Activated T-helper 1 cell treated with anti-CD3 and anti-CD28 coated beads, Interleukin-12 subunit alpha, Interleukin-12 subunit beta, Interleukin-2, Interleukin-4 antibody, amounts not matched to agents 30 ng/mL and 10 ng/mL and 1 ng/mL, durations not matched to agents 14 hours and 24 hours and 36 hours (primary cell): ENCODE measurements around the gene BCR. TPM values are rescaled to one million over a fixed set of nuclear protein-coding genes. Genes with fewer than 3 reads are reported as not detected.

Experiments used
- DNase-seq: peaks from one replicate; pipeline ENCODE4 v3.0.0; 2021; ENCODE audit warnings: low spot score
- H3K27ac Mint-ChIP-seq: one replicate; pipeline ENCODE4 v1.8.0; 2021; ENCODE audit warnings: mild to moderate bottlenecking, mixed read lengths
- H3K27me3 Mint-ChIP-seq: one replicate; pipeline ENCODE4 v1.8.0; 2022; ENCODE audit warnings: mild to moderate bottlenecking, moderate library complexity, mixed read lengths; ENCODE audit not compliant: insufficient read depth
- H3K36me3 Mint-ChIP-seq: one replicate; pipeline ENCODE4 v1.8.0; 2021; ENCODE audit warnings: low read depth, mixed read lengths
- H3K4me1 Mint-ChIP-seq: one replicate; pipeline ENCODE4 v1.8.0; 2021; ENCODE audit warnings: low read depth, mixed read lengths
- H3K4me3 Mint-ChIP-seq: one replicate; pipeline ENCODE4 v1.8.0; 2021; ENCODE audit warnings: mild to moderate bottlenecking, moderate library complexity, mixed read lengths
- H3K9me3 Mint-ChIP-seq: one replicate; pipeline ENCODE4 v1.8.0; 2021; ENCODE audit warnings: mixed read lengths
- intact Hi-C: fragments of 100-400 bp; cut with micrococcal nuclease; formaldehyde crosslinking; loops from one replicate; pipeline ENCODE4 v1.15.1; 2024
- total RNA-seq: library from RNA; stranded (reverse); gene quantifications from 2 replicates; pipeline ENCODE4 v1.2.3, GENCODE V29; 2022

BCR gene
- total RNA-seq, 1 donor from 2014 or later = 56.8 TPM

GRCh38 chr22:23246982-23247766 lies 66.9 kb downstream of the BCR start:
- H3K9me3 Mint-ChIP-seq = no peaks in the 10 kb centered on the region
- H3K27ac Mint-ChIP-seq = no peak overlapping the region

DNA sequence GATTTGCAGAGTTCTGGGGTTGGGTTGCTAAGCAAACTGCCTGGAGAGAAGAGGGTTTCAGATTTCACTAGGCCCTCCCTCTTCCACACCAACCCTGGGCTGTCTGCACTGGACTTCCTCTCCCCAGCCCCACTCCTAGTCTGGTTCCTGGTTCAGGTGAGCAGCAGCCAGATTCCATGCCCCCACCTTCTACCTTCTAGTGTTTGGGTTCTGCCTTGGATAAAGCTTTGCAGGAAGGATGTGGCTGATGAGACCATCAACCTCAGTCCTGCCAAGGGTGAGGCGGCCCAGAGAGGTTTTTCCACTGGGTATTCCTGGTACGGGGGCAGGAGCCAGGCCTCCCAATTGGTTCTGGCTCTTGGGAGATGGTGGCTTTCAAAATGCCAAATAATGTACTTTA lies 68.3 kb downstream of the BCR start:
- DNase-seq = no peak
- Mint-ChIP-seq H3K4me3 (no peak overlapping the region), H3K9me3 (no peaks in the 10 kb centered on the region), H3K4me1 (peaks cover 52% of the 10 kb centered on the region), H3K27me3 (no peaks in the 10 kb centered on the region), H3K36me3 (no peaks in the 10 kb centered on the region), H3K27ac (peak overlapping the region; percentile 34)
- intact Hi-C loops = no loop called here

More at GRCh38 chr22:23246982-23247766, 66.9 kb downstream of the BCR start:
- Mint-ChIP-seq H3K27me3 (no peaks in the 10 kb centered on the region), H3K4me1 (peaks cover 66% of the 10 kb centered on the region), H3K4me3 (no peak overlapping the region), H3K36me3 (no peaks in the 10 kb centered on the region)
- no peak for DNase-seq
- intact Hi-C loops = no loop called here

DNA sequence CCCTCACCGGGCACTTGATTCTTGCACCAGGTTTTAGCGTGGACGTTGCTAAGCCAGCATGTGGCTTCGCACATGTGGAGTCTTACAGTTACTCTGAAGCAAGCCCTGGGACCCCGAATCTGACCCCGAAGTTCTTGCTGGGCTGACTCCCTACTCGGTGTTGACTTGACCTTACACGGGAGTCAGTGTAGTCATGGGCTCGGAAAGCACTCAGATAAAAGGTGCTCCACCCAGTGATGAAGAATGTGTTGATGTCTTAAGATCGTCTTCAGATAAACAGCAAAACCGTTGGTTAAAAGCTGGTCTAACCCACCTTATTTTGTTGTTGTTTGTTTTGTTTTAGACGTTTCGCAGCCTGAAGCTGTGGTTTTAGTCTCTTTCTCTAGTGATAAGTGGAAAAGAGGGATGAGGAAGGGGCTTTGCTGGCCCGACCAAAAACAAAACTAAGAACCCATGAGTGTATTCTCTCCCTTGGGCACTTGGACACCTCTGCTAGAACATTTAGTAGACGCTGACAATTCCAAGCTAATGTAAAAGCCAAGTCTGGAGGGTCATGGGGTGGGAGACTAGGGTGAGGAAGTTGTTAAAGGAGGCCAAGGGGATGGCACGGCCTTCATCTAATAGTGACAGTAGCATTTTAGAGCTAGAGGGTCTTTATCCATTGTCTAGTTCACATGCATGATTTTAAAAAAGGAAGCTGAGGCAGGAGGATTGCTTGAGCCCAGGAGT lies 69.9 kb downstream of the BCR start:
- H3K4me1 Mint-ChIP-seq = peaks cover 40% of the 10 kb centered on the region
- no peaks in the 10 kb centered on the region for H3K27me3 Mint-ChIP-seq
- no peak overlapping the region for H3K4me3 Mint-ChIP-seq
- H3K27ac Mint-ChIP-seq = peak overlapping the region; percentile 57
- DNase-seq = no peak
- H3K9me3 Mint-ChIP-seq = no peaks in the 10 kb centered on the region
- intact Hi-C loops = no loop called here
- peaks cover 8% of the 10 kb centered on the region for H3K36me3 Mint-ChIP-seq

- no peaks in the 10 kb centered on the region for H3K27me3 Mint-ChIP-seq
- peak overlapping the region; percentile 57 for H3K27ac Mint-ChIP-seq
- H3K9me3 Mint-ChIP-seq = no peaks in the 10 kb centered on the region
- no peak overlapping the region for H3K4me3 Mint-ChIP-seq
- no peak for DNase-seq
- H3K4me1 Mint-ChIP-seq = peaks cover 44% of the 10 kb centered on the region
- intact Hi-C loops = no loop called here
- peaks cover 11% of the 10 kb centered on the region for H3K36me3 Mint-ChIP-seq
These were observed 70.6 kb downstream of the BCR start for GRCh38 chr22:23250785-23251363.

DNA sequence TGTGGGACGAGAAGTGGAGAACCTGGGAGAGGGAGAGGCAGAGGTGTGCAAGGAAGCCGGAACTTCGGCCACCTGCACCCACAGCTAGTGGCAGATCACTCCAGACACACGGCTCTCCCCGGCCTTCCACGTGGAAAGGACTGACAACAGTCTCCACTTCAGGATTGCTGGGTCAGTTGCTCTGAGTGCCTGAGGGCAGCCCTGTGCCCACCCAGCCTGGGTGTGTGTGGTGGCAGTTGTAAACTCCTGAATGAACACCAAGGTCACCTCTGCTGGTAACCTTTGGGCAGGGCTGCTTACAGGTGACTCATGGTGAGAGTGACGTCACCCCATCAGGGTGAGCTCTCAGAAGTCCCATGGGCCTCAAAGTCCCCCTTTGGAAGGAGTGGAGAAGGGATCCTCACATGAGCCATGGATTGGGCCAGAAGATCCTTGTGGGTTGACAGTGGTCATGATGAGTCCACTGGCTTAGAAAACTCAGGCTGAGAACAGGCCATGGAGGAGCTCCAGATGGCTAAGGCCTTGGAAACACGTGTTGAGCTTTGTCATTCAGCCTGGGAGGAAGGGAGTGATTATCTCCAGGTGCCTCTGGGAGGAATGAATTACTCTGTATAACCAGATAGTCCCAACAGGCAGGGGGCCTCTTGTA lies 71.3 kb downstream of the BCR start:
- peaks cover 40% of the 10 kb centered on the region for H3K4me1 Mint-ChIP-seq
- H3K36me3 Mint-ChIP-seq = peaks cover 11% of the 10 kb centered on the region
- intact Hi-C loops = no loop called here
- no peak for DNase-seq
- no peaks in the 10 kb centered on the region for H3K9me3 Mint-ChIP-seq
- H3K4me3 Mint-ChIP-seq = no peak overlapping the region
- no peaks in the 10 kb centered on the region for H3K27me3 Mint-ChIP-seq
- peak overlapping the region; percentile 4 for H3K27ac Mint-ChIP-seq

DNA sequence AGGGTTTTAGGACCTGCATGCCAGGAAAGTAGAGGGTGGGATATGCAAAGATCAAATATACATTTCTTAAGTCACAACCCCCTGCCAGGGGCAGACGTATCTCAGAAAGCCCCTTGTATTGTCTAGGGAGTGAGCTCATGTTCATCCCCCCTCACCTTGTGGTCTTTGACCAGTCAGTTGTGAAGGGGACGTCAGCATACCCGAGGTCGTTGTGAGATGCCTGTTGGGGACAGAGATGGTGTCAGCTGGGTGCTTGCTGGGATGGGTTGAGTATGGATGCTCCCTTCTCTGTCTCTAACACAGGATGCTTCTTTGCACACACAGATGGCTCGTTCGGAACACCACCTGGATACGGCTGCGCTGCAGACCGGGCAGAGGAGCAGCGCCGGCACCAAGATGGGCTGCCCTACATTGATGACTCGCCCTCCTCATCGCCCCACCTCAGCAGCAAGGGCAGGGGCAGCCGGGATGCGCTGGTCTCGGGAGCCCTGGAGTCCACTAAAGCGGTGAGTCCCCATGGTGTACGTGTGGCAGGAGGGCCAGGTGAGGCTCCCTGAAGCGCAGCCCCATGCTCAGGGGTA lies 73.3 kb downstream of the BCR start:
- intact Hi-C loops = no loop called here
- Mint-ChIP-seq H3K4me1 (peaks cover 37% of the 10 kb centered on the region), H3K27me3 (no peaks in the 10 kb centered on the region), H3K4me3 (no peak overlapping the region), H3K27ac (peak overlapping the region; percentile 78), H3K36me3 (peaks cover 13% of the 10 kb centered on the region), H3K9me3 (no peaks in the 10 kb centered on the region)
- DNase-seq = no peak

GRCh38 chr22:23255506-23256170 lies 75.3 kb downstream of the BCR start:
- intact Hi-C loops = no loop called here
- H3K27me3 Mint-ChIP-seq = no peaks in the 10 kb centered on the region
- no peaks in the 10 kb centered on the region for H3K9me3 Mint-ChIP-seq
- peaks cover 21% of the 10 kb centered on the region for H3K4me1 Mint-ChIP-seq
- no peak overlapping the region for H3K4me3 Mint-ChIP-seq
- DNase-seq = no peak
- peak overlapping the region; percentile 29 for H3K27ac Mint-ChIP-seq
- peaks cover 13% of the 10 kb centered on the region for H3K36me3 Mint-ChIP-seq

GRCh38 chr22:23256171-23256932 lies 76.0 kb downstream of the BCR start:
- Mint-ChIP-seq H3K27me3 (no peaks in the 10 kb centered on the region), H3K27ac (peak overlapping the region; percentile 65), H3K9me3 (no peaks in the 10 kb centered on the region), H3K4me3 (no peak overlapping the region), H3K4me1 (peaks cover 14% of the 10 kb centered on the region), H3K36me3 (peaks cover 13% of the 10 kb centered on the region)
- no peak for DNase-seq
- intact Hi-C loops = no loop called here

DNA sequence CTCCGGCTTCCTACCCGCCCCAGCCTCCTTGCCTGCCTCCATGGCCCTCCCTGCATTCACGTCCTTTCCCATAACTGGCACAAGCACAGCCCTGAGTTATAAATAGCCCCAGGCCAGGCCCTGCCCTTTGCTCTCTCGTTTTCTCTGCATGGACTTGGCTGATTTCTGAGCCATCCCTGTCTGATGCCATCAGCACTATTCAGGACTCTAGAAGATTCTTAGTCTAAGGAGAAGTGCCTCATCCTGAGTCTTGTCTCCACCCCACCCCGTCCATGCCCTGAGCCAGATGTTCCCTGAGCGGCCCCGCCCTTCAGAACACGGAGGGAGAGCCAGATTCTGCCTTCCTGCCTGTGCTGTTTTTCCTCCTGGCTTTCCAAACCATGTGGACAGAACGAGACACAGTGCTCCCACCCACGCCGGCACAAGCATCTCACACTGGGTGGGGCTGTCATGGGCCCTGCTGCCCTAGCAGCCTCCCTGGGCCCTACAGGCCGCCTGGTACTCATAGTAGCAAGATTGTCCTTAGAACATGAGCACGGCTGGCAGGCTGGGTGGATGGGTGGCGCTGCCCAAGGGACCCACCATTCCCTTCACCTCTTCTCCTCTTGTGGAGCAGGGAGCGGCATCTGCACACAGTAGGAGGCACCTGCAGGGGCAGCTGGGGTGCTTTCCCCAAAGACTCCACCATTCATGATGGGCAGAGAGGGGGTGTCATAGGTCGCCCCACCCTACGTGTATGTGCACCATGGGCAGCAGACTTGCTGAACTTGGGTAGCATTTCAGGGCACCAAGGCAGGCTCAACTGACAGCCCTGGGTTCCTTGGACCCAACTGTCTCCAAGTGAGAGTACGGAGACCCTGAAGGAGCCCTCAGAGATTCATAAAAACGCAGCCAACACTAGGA lies 76.9 kb downstream of the BCR start:
- intact Hi-C loops = no loop called here
- Mint-ChIP-seq H3K9me3 (no peaks in the 10 kb centered on the region), H3K27ac (peak overlapping the region; percentile 65), H3K36me3 (peaks cover 16% of the 10 kb centered on the region), H3K4me1 (peaks cover 9% of the 10 kb centered on the region), H3K4me3 (no peak overlapping the region), H3K27me3 (no peaks in the 10 kb centered on the region)
- no peak for DNase-seq

- no peak overlapping the region for H3K4me3 Mint-ChIP-seq
- no peaks in the 10 kb centered on the region for H3K27me3 Mint-ChIP-seq
- no peak for DNase-seq
- peaks cover 9% of the 10 kb centered on the region for H3K4me1 Mint-ChIP-seq
- H3K27ac Mint-ChIP-seq = no peak overlapping the region
- H3K9me3 Mint-ChIP-seq = no peaks in the 10 kb centered on the region
- intact Hi-C loops = no loop called here
- H3K36me3 Mint-ChIP-seq = peaks cover 16% of the 10 kb centered on the region
These were observed 77.8 kb downstream of the BCR start for GRCh38 chr22:23257889-23258825.
